Activated CD8-positive, alpha-beta memory T cell treated with anti-CD3 and anti-CD28 coated beads for 4 hours (primary cell): ENCODE results near the gene LIME1.
"Not testable (repeated sequence)": the region's sequence is repeated elsewhere in the genome, so short reads cannot be mapped to it uniquely, and the experiment has no call there.

Experiments used
- DNase-seq, 2 donors: peaks; one replicate each; pipeline ENCODE4 v3.0.0-alpha.2; 2020; ENCODE audit warnings: low read depth in 2 of 2

The LIME1 gene

GRCh38 chr20:63708301-63709148 is 27.9 kb upstream of the LIME1 start:
- no peak for DNase-seq

- no peak for DNase-seq
Measured at GRCh38 chr20:63709149-63709527, 27.3 kb upstream of the LIME1 start.

- no peak for DNase-seq
Measured at GRCh38 chr20:63711085-63711645, 25.3 kb upstream of the LIME1 start.

- DNase-seq = no peak
Measured at GRCh38 chr20:63712191-63712590, 24.3 kb upstream of the LIME1 start.

GRCh38 chr20:63714858-63715257 is 21.6 kb upstream of the LIME1 start:
- DNase-seq = no peak

DNA sequence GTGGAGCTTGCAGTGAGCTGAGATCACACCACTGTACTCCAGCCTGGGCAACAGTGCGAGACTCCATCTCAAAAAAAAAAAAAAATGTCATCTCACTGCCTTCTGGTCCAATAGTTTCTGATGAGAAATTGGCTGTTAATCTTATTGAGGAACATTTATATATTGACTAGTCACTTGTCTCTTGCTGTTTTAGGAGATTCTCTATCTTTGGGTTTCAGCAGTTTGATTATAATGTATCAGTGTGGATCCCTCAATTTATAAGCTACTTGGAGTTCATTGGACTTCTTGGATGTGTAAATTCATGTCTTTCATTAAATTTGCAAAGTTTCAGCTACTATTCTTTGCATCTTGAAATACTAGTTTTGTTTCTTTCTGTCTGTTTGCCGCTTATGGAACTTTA is 17.5 kb upstream of the LIME1 start:
- no peak for DNase-seq

- DNase-seq = not testable (repeated sequence)
Measured at GRCh38 chr20:63722967-63723622, 13.4 kb upstream of the LIME1 start.

DNA sequence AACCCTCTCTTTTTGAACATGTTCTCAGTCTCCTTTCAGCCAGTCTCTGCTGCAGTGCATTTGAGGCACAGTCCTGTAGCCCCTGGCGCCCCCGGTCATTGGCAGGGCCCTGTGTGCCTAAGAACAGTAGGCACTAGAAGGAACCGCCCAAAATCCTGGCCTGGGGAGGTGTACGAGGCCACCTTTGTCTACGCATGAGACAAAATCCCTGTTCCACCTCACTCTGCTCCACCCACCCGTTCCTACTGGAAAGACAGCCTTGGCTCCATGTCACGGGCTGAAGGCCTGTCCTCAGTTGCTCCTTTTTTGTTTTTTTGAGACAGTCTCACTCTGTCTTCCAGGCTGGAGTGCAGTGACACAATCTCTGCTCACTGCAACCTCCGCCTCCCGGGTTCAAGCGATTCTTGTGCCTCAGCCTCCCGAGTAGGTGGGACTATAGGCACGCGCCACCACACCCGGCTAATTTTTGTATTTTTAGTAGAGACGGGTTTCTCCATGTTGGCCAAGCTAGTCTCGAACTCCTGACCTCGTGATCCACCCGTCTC is 6.2 kb upstream of the LIME1 start:
- DNase-seq = not testable (repeated sequence)

DNA sequence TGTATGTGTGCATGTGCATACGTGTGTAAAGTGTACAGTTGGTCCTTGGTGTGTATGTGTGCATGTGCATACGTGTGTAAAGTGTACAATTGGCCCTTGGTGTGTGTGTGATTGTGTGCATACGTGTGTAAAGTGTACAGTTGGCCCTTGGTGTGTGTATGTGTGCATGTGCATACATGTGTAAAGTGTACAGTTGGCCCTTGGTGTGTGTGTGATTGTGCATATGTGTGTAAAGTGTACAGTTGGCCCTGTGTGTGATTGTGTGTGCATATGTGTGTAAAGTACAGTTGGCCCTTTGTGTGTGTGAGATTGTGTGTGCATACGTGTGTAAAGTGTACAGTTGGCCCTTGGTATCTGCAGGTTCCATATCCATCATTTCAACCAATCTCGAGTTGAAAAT is 5.1 kb upstream of the LIME1 start:
- no peak for DNase-seq

DNA sequence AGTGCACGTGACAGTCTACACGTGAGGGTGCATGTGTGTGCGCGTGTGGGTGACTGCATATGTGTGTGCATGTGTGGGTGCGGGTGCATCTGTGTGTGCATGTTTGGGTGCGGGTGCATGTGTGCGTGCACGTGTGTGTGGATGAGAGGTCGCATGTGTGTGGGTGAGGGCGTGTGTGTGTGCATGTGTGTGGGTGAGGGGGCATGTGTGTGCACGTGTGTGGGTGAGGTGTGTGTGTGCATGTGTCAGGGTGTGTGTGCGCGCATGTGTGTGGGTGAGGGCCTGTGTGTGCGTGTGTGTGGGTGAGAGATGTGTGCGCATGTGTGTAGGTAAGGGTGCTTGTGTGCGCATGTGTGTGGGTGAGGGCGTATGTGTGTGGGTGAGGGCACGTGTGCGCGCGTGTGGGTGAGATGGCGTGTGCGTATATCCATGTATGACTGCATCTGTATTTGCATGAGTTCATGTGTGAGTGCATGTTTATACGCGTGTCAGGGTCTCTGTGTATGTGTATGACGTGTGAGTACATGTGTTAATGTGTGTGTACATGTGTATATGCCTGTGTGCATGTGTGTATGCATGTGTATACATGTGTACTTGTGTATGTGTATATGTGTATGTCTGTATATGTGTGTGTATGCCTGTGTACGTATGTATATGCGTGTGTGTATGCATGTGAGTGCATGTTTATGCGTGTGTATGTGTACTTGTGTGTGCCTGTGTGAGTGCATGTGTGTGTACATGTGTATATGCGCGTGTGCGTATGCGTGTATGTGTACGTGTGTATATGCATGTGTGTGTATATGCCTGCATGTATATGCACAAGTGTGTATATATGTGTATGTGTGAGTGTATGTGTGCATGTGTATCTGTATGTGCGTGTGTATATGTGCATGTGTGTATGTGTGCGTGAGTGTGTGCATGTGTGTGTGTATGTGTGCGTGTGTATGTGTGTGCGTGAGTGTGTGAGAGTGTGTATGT is 4.1 kb upstream of the LIME1 start:
- DNase-seq = no peak

- no peak for DNase-seq
Measured at GRCh38 chr20:63733117-63733516, 3.3 kb upstream of the LIME1 start.

DNA sequence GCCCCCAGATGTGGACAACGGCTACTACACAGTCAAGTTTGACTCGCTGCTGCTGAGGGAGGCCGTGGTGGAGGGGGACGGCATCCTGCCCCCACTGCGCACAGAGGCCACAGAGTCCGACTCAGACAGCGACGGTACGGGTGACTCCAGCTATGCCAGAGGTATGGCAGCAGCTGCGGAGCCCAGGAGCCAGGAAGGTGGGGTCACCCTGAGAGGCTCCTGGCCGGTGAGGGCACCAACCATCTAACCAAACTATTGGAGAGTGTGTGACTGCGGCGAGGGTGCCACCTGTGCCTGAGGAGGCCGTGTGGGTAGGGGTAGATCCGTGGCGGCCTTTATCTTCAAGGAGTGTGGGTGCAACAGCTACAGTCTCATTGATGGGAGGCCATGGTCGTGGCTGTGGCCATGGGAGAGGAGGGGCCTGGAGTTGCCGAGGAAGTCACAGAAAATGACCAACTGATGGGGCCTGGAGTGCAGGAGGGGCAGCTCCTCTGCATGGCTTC is 2.8 kb upstream of the LIME1 start:
- DNase-seq = no peak

DNA sequence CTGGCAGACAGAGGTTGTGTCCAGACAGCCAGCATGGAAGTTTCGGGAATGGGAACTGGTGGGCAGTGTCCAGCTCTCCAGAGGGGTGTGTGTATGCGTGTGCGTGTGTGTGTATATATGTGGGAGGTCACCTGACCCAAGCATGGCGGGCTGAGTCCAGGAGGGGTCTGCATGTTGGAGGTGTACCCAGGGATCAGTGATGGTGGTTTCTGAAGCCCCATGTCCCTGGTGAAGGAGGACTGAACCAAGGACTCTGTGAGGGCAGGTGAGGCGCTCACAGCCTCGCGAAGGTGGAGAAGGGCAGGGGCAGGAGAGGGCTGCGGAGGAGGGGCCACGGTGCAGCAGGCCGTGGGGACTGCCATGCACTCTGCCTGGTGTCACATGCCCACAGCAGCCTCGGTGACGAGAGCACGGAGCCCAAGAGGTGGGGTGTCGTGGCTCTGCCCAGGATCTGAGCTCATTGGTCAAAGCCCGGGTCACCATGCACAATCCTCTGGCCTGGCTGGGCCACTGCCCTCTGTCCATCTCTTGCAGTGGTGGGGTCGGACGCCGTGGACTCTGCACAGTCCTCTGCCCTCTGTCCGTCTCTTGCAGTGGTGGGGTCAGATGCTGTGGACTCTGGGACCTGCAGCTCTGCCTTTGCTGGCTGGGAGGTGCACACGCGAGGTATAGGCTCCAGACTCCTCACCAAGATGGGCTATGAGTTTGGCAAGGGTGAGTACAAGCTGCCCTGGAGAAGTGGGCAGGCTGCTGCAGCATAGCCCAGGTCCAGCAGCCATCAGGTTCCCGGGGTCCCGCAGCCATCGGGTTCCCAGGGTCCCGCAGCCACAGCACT is 2.1 kb upstream of the LIME1 start:
- DNase-seq = no peak

GRCh38 chr20:63734946-63735858 is 1.3 kb upstream of the LIME1 start:
- DNase-seq = no peak

GRCh38 chr20:63736893-63737694 is 630 bp downstream of the LIME1 start:
- DNase-seq = peak in 1 of 2 donors; percentile 35

GRCh38 chr20:63737695-63737944 is 1.2 kb downstream of the LIME1 start:
- no peak for DNase-seq

DNA sequence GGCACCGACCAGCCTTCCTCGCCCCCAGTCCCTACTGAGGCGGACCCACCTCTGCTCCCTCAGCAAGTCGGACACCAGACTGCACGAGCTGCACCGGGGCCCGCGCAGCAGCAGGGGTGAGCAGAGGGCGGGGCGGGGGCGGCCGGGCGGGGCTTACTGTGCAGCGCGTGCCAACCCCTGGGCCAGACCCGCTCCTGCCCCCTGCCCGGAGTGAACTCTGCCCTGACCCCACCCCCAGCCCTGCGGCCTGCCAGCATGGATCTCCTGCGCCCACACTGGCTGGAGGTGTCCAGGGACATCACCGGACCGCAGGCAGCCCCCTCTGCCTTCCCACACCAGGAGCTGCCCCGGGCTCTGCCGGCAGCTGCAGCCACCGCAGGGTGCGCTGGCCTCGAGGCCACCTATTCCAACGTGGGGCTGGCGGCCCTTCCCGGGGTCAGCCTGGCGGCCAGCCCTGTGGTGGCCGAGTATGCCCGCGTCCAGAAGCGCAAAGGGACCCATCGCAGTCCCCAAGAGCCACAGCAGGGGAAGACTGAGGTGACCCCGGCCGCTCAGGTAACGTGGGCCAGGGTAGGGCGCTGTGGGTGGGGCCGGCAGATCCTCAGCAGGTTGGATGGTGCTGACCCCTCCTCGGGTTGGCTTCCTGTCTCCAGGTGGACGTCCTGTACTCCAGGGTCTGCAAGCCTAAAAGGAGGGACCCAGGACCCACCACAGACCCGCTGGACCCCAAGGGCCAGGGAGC is 1.7 kb downstream of the LIME1 start:
- DNase-seq = no peak

- DNase-seq = no peak
Measured at GRCh38 chr20:63738687-63739129, 2.2 kb downstream of the LIME1 start.
